Midbrain (tissue), 1 donor: Measurements from ENCODE around the gene TANC1.

Experiments
- DNase-seq: peaks from one replicate; lab custom pipeline; 2025; lab: John Stamatoyannopoulos, UW

The TANC1 gene

GRCh38 chr2:159063677-159064076, 95.2 kb downstream of the TANC1 start:
- no peak for DNase-seq

GRCh38 chr2:159064446-159065301, 96.2 kb downstream of the TANC1 start:
- no peak for DNase-seq

GRCh38 chr2:159065313-159065712, 96.9 kb downstream of the TANC1 start:
- DNase-seq = no peak

- DNase-seq = no peak
Observed at GRCh38 chr2:159065891-159066290, 97.5 kb downstream of the TANC1 start.

GRCh38 chr2:159066541-159067156, 98.2 kb downstream of the TANC1 start:
- DNase-seq = no peak

GRCh38 chr2:159067971-159068370, 99.5 kb downstream of the TANC1 start:
- no peak for DNase-seq

GRCh38 chr2:159069229-159069628, 100.8 kb downstream of the TANC1 start:
- DNase-seq = no peak

GRCh38 chr2:159070235-159070634, 101.8 kb downstream of the TANC1 start:
- no peak for DNase-seq

GRCh38 chr2:159071190-159071915, 102.9 kb downstream of the TANC1 start:
- peak; percentile 20 for DNase-seq

GRCh38 chr2:159072795-159073194, 104.4 kb downstream of the TANC1 start:
- no peak for DNase-seq

GRCh38 chr2:159073256-159073655, 104.8 kb downstream of the TANC1 start:
- DNase-seq = no peak

- peak; percentile 23 for DNase-seq
Observed at GRCh38 chr2:159074605-159075004, 106.2 kb downstream of the TANC1 start.

GRCh38 chr2:159075727-159076126, 107.3 kb downstream of the TANC1 start:
- DNase-seq = no peak

- DNase-seq = no peak
Observed at GRCh38 chr2:159076241-159076640, 107.8 kb downstream of the TANC1 start.

GRCh38 chr2:159077869-159078268, 109.4 kb downstream of the TANC1 start:
- no peak for DNase-seq

GRCh38 chr2:159078443-159078842, 110.0 kb downstream of the TANC1 start:
- DNase-seq = no peak

GRCh38 chr2:159080641-159081040, 112.2 kb downstream of the TANC1 start:
- DNase-seq = no peak

- no peak for DNase-seq
Observed at GRCh38 chr2:159082119-159082518, 113.7 kb downstream of the TANC1 start.

GRCh38 chr2:159084384-159085370, 116.2 kb downstream of the TANC1 start:
- DNase-seq = no peak

GRCh38 chr2:159086342-159086741, 117.9 kb downstream of the TANC1 start:
- no peak for DNase-seq

- DNase-seq = no peak
Observed at GRCh38 chr2:159086826-159087225, 118.4 kb downstream of the TANC1 start.

- DNase-seq = no peak
Observed at GRCh38 chr2:159088906-159089305, 120.5 kb downstream of the TANC1 start.
